Activated B cell treated with CpG ODN at 0.5 μM for 24 hours (primary cell): ENCODE measurements around the gene APMAP. TPM values are rescaled to one million over a fixed set of nuclear protein-coding genes. Genes with fewer than 3 reads are reported as not detected.

ENCODE experiments used
- ATAC-seq: fragments of 200-7000 bp; cut with Tn5 transposase; one replicate; pipeline ENCODE4 v1.10.0; 2021; ENCODE audit warnings: low read depth, mild to moderate bottlenecking, moderate library complexity
- CTCF ChIA-PET: fragments of 350-600 bp; sonication (Branson Sonifier 250); formaldehyde crosslinking; loops from one replicate; lab custom pipeline; 2021; ENCODE audit warnings: antibody characterized with exemption; lab: Charles Lee
- POLR2A ChIA-PET: fragments of 350-600 bp; sonication (Branson Sonifier 250); formaldehyde crosslinking; loops from one replicate; lab custom pipeline; 2021; ENCODE audit warnings: antibody characterized with exemption; lab: Charles Lee
- DNase-seq: peaks from one replicate; pipeline ENCODE4 v3.0.0; 2022
- H3K27ac Mint-ChIP-seq: one replicate; pipeline ENCODE4 v1.8.0; 2020; ENCODE audit warnings: mixed read lengths
- H3K27me3 Mint-ChIP-seq: one replicate; pipeline ENCODE4 v1.8.0; 2021; ENCODE audit warnings: mixed read lengths
- H3K36me3 Mint-ChIP-seq: one replicate; pipeline ENCODE4 v1.8.0; 2021; ENCODE audit warnings: low read depth, mixed read lengths
- H3K4me1 Mint-ChIP-seq: one replicate; pipeline ENCODE4 v1.8.0; 2021; ENCODE audit warnings: mixed read lengths
- H3K4me3 Mint-ChIP-seq: one replicate; pipeline ENCODE4 v1.8.0; 2020; ENCODE audit warnings: mild to moderate bottlenecking, mixed read lengths
- H3K9me3 Mint-ChIP-seq: one replicate; pipeline ENCODE4 v1.8.0; 2020; ENCODE audit warnings: mixed read lengths
- intact Hi-C: fragments of 100-400 bp; cut with micrococcal nuclease; formaldehyde crosslinking; loops from one replicate; pipeline ENCODE4 v1.15.1; 2024
- total RNA-seq: library from RNA; stranded (reverse); gene quantifications from 2 replicates; pipeline ENCODE4 v1.2.3, GENCODE V29; 2022
- TF ChIP-seq, protein P1 (sequence below): fragments of 200-600 bp; IDR thresholded peaks from one replicate; pipeline ENCODE4 v1.8.0; 2022; ENCODE audit warnings: antibody characterized with exemption, mild to moderate bottlenecking

The APMAP gene
- total RNA-seq, 1 donor from 2014 or later, result 22.3 TPM

DNA sequence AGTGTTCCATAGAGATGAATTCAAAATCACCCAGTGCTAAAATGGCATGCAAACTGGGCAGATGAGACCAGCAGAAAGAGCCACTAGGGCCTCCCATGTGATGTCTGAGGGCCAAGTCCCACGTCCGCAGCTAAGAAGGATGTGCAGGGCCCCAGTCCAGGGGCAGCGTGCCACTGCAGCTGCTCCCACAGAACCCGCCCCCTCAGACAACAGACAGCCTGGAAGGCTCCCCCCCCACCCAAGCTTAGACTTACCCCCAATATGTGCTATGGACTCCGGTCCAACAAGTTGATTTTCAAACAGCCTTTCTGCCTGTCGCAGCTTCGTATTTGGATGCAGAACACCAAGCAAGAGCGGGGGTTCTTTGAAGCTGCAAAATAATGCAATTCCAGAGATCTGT is 14.0 kb downstream of the APMAP start:
- POLR2A ChIA-PET, result no interaction called here
- CTCF ChIA-PET, result no interaction called here
- Mint-ChIP-seq H3K36me3 (peaks cover 90% of the 10 kb centered on the region), H3K27me3 (no peaks in the 10 kb centered on the region), H3K4me1 (peaks cover 7% of the 10 kb centered on the region), H3K27ac (no peak overlapping the region), H3K4me3 (no peak overlapping the region), H3K9me3 (peaks cover 11% of the 10 kb centered on the region)
- TF ChIP-seq, protein P1, sequence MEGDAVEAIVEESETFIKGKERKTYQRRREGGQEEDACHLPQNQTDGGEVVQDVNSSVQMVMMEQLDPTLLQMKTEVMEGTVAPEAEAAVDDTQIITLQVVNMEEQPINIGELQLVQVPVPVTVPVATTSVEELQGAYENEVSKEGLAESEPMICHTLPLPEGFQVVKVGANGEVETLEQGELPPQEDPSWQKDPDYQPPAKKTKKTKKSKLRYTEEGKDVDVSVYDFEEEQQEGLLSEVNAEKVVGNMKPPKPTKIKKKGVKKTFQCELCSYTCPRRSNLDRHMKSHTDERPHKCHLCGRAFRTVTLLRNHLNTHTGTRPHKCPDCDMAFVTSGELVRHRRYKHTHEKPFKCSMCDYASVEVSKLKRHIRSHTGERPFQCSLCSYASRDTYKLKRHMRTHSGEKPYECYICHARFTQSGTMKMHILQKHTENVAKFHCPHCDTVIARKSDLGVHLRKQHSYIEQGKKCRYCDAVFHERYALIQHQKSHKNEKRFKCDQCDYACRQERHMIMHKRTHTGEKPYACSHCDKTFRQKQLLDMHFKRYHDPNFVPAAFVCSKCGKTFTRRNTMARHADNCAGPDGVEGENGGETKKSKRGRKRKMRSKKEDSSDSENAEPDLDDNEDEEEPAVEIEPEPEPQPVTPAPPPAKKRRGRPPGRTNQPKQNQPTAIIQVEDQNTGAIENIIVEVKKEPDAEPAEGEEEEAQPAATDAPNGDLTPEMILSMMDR, result no peak
- ATAC-seq, result no peak
- intact Hi-C loops, result no loop called here
- DNase-seq, result no peak

DNA sequence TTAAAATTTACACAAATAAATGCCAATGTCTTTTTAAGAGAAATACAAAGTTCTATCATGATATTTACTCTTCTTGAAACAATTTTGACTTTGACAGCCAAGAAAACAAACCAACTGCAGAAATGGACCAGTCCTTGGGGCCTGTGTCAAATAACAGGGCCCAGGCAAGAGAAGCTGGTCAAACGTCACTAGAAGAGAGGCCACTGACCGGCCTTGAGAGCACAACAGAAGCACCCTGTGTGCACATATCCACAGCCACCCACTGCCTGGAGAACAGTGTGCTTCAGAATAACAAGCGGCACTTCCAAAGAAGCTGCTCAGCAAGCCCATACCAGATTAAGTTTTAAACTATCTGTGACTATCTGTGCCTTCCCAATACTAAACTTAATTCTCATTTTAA is 14.8 kb downstream of the APMAP start:
- intact Hi-C loops, result no loop called here
- ChIA-PET POLR2A (no interaction called here), CTCF (no interaction called here)
- no peak overlapping the region for H3K27ac Mint-ChIP-seq
- no peak overlapping the region for H3K4me3 Mint-ChIP-seq
- TF ChIP-seq, protein P1, result no peak
- no peaks in the 10 kb centered on the region for H3K27me3 Mint-ChIP-seq
- H3K4me1 Mint-ChIP-seq, result peaks cover 7% of the 10 kb centered on the region
- no peak for ATAC-seq
- peaks cover 11% of the 10 kb centered on the region for H3K9me3 Mint-ChIP-seq
- H3K36me3 Mint-ChIP-seq, result peaks cover 90% of the 10 kb centered on the region
- DNase-seq, result no peak

- Mint-ChIP-seq H3K4me1 (peaks cover 7% of the 10 kb centered on the region), H3K27me3 (no peaks in the 10 kb centered on the region), H3K36me3 (peaks cover 91% of the 10 kb centered on the region), H3K9me3 (peaks cover 11% of the 10 kb centered on the region), H3K27ac (no peak overlapping the region), H3K4me3 (no peak overlapping the region)
- ChIA-PET POLR2A (no interaction called here), CTCF (no interaction called here)
- DNase-seq (no peak), ATAC-seq (no peak)
- TF ChIP-seq, protein P1, result no peak
- intact Hi-C loops, result no loop called here
These were observed 15.2 kb downstream of the APMAP start for GRCh38 chr20:24977336-24977735.

GRCh38 chr20:24972341-24972740 is 20.2 kb downstream of the APMAP start:
- no peak for DNase-seq
- peaks cover 89% of the 10 kb centered on the region for H3K36me3 Mint-ChIP-seq
- intact Hi-C loops, result no loop called here

GRCh38 chr20:24971376-24972101 is 21.0 kb downstream of the APMAP start:
- no peak overlapping the region for H3K4me3 Mint-ChIP-seq
- DNase-seq, result no peak

More at GRCh38 chr20:24972341-24972740, 20.2 kb downstream of the APMAP start:
- H3K27me3 Mint-ChIP-seq, result no peaks in the 10 kb centered on the region
- no peak for ATAC-seq
- H3K27ac Mint-ChIP-seq, result no peak overlapping the region
- H3K9me3 Mint-ChIP-seq, result peaks cover 11% of the 10 kb centered on the region
- no peak overlapping the region for H3K4me3 Mint-ChIP-seq
- H3K4me1 Mint-ChIP-seq, result peaks cover 7% of the 10 kb centered on the region
- CTCF ChIA-PET, result no interaction called here
- TF ChIP-seq, protein P1, result no peak
- POLR2A ChIA-PET, result no interaction called here

More at GRCh38 chr20:24971376-24972101, 21.0 kb downstream of the APMAP start:
- ChIA-PET CTCF (no interaction called here), POLR2A (no interaction called here)
- H3K27ac Mint-ChIP-seq, result no peak overlapping the region
- TF ChIP-seq, protein P1, result no peak
- no peak for ATAC-seq
- no peaks in the 10 kb centered on the region for H3K27me3 Mint-ChIP-seq
- H3K36me3 Mint-ChIP-seq, result peaks cover 86% of the 10 kb centered on the region
- H3K4me1 Mint-ChIP-seq, result peaks cover 7% of the 10 kb centered on the region
- intact Hi-C loops, result no loop called here
- H3K9me3 Mint-ChIP-seq, result peaks cover 6% of the 10 kb centered on the region
